Smooth muscle cell (in vitro differentiated cells): ENCODE data around the gene PHLPP2. TPM values are rescaled to one million over a fixed set of nuclear protein-coding genes. Genes with fewer than 3 reads are reported as not detected.

Experiments used
- DNase-seq: peaks from one replicate; lab custom pipeline; 2025; ENCODE audit not compliant: unreplicated experiment; lab: John Stamatoyannopoulos, UW
- H2AFZ ChIP-seq: fragments of 200-600 bp; sonication (generic); 2 replicates; pipeline ENCODE4 v1.6.0; 2016; ENCODE audit warnings: antibody characterized with exemption, low read depth, mild to moderate bottlenecking
- H3F3A ChIP-seq: fragments of 200-600 bp; sonication (generic); 2 replicates; pipeline ENCODE4 v1.6.0; 2017; ENCODE audit warnings: antibody characterized with exemption, low read depth
- H3K27ac ChIP-seq: fragments of 200-600 bp; sonication (generic); 2 replicates; pipeline ENCODE4 v1.5.1; 2016; ENCODE audit warnings: low read depth, mild to moderate bottlenecking
- H3K27me3 ChIP-seq: fragments of 200-600 bp; sonication (generic); 2 replicates; pipeline ENCODE4 v1.6.1; 2016; ENCODE audit warnings: low read depth, mild to moderate bottlenecking
- H3K36me3 ChIP-seq: fragments of 200-600 bp; sonication (generic); 2 replicates; pipeline ENCODE4 v1.5.1; 2016; ENCODE audit warnings: low read depth
- H3K4me1 ChIP-seq: fragments of 200-600 bp; sonication (generic); 2 replicates; pipeline ENCODE4 v1.5.1; 2016; ENCODE audit warnings: low read depth
- H3K4me2 ChIP-seq: fragments of 200-600 bp; sonication (generic); 2 replicates; pipeline ENCODE4 v1.6.0; 2016; ENCODE audit warnings: mild to moderate bottlenecking
- H3K4me3 ChIP-seq: fragments of 200-600 bp; sonication (generic); 2 replicates; pipeline ENCODE4 v1.5.1; 2016; ENCODE audit warnings: mild to moderate bottlenecking
- H3K79me2 ChIP-seq: fragments of 200-600 bp; sonication (generic); 2 replicates; pipeline ENCODE4 v1.6.0; 2016; ENCODE audit warnings: low read depth, mild to moderate bottlenecking
- H3K9ac ChIP-seq: fragments of 200-600 bp; sonication (generic); 2 replicates; pipeline ENCODE4 v1.6.0; 2016; ENCODE audit warnings: low read depth
- H3K9me3 ChIP-seq: fragments of 200-600 bp; sonication (generic); replicated peaks from 2 replicates; pipeline ENCODE4 v1.5.1; 2016; ENCODE audit warnings: low read depth
- H4K20me1 ChIP-seq: fragments of 200-600 bp; sonication (generic); 2 replicates; pipeline ENCODE4 v1.6.0; 2016; ENCODE audit warnings: low read depth
- WGBS: methylation state at CpG from one replicate; pipeline ENCODE4 v1.1.7; 2016; ENCODE audit warnings: low lambda C conversion rate; 5-methylcytosine and 5-hydroxymethylcytosine counted together
- polyA plus RNA-seq: library from polyadenylated mRNA; unstranded; fragments of >200 nt; fragmentation: Nextera tagmentation; extraction: Ambion mirVana; gene quantifications from 2 replicates; pipeline ENCODE4 v1.2.1, GENCODE V29; 2016
- total RNA-seq: library from RNA; depleted of rRNA; stranded (reverse); fragments of >200 nt; gene quantifications from 2 replicates; pipeline ENCODE4 v1.2.3, GENCODE V29; 2014
- TF ChIP-seq, protein P1 (sequence below): fragments of 200-600 bp; sonication (generic); IDR thresholded peaks from 2 replicates; pipeline ENCODE4 v1.5.1; 2017; ENCODE audit warnings: borderline replicate concordance, mild to moderate bottlenecking, antibody characterized with exemption; ENCODE audit not compliant: insufficient read depth, poor library complexity, severe bottlenecking

The PHLPP2 gene
- total and polyA plus RNA-seq, 2 experiments from 2014 or later = 2.3 to 5.3 TPM

DNA sequence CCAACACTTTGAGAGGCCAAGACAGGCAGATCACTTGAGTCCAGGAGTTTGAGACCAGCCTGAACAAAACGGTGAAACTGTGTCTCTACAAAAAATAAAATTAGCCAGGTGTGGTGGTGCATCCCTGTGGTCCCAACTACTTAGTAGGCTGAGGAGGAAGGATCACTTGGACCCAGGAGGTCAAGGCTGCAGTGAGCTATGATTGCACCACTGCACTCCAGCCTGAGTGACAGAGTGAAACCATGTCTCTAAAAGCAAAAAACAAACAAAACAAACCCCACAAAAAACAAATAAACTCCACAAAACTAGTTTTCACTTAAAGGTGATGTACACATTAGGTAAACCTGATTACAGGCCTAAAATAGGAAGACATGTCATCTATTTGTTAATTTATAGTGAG, 58.2 kb downstream of the PHLPP2 start:
- TF ChIP-seq, protein P1, sequence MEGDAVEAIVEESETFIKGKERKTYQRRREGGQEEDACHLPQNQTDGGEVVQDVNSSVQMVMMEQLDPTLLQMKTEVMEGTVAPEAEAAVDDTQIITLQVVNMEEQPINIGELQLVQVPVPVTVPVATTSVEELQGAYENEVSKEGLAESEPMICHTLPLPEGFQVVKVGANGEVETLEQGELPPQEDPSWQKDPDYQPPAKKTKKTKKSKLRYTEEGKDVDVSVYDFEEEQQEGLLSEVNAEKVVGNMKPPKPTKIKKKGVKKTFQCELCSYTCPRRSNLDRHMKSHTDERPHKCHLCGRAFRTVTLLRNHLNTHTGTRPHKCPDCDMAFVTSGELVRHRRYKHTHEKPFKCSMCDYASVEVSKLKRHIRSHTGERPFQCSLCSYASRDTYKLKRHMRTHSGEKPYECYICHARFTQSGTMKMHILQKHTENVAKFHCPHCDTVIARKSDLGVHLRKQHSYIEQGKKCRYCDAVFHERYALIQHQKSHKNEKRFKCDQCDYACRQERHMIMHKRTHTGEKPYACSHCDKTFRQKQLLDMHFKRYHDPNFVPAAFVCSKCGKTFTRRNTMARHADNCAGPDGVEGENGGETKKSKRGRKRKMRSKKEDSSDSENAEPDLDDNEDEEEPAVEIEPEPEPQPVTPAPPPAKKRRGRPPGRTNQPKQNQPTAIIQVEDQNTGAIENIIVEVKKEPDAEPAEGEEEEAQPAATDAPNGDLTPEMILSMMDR = no peak
- 96% methylated on average over 1 of the region's 1 CpG for WGBS
- Histone ChIP-seq H3K4me2 (no peak overlapping the region), H3K9me3 (no peaks in the 10 kb centered on the region), H3K27me3 (no peaks in the 10 kb centered on the region), H3K36me3 (peaks cover 28% of the 10 kb centered on the region), H3K9ac (no peak overlapping the region), H3K4me3 (no peak overlapping the region), H3K79me2 (no peaks in the 10 kb centered on the region), H3K27ac (no peak overlapping the region), H3K4me1 (no peaks in the 10 kb centered on the region), H4K20me1 (no peaks in the 10 kb centered on the region), H3F3A (no peaks in the 10 kb centered on the region), H2AFZ (no peak overlapping the region)
- DNase-seq = no peak

DNA sequence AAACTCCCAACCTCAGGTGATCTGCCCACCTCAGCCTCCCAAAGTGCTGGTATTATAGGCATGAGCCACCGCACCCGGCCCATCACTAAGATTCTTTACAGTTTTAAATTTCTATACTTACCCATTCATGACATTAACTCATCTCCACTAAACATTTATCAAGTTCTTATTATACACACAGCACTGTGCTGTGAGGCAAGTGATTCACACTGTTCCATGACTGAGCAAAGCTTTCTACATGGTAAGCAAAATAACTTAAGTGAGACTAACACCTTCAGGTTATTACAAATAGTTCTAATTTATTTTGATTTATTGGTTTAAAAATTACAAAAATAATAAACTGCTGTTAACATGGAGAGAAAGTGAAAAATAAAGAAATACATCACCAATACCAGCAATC, 65.0 kb downstream of the PHLPP2 start:
- no peaks in the 10 kb centered on the region for H4K20me1 ChIP-seq
- no peaks in the 10 kb centered on the region for H3F3A ChIP-seq
- H3K79me2 ChIP-seq = no peaks in the 10 kb centered on the region
- TF ChIP-seq, protein P1 = no peak
- no peaks in the 10 kb centered on the region for H3K4me1 ChIP-seq
- no peak overlapping the region for H3K4me2 ChIP-seq
- peaks cover 12% of the 10 kb centered on the region for H3K36me3 ChIP-seq
- no peak overlapping the region for H3K4me3 ChIP-seq
- H3K27ac ChIP-seq = no peak overlapping the region
- WGBS = 100% methylated on average over 2 of the region's 2 CpGs
- DNase-seq = no peak
- no peaks in the 10 kb centered on the region for H3K9me3 ChIP-seq
- H3K9ac ChIP-seq = no peak overlapping the region
- no peaks in the 10 kb centered on the region for H3K27me3 ChIP-seq
- no peak overlapping the region for H2AFZ ChIP-seq

DNA sequence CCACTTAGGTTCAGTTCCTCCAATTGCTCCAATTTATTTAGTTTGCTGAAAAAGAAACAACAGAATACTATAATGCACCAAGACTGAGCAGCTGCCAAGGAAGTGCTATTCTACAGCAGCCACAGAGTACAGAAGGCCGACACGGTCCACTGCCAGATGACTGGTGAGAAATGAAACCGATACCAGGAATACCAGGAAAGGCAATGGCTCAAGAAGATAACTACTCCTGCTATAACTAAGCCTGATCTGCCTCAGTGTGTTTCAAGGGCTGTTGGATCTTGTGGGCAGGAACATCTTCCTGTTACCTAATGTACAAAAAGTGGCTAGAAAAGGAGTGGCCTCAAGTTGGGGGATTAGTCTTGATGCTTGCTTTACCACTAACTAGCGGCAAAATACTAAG, 65.7 kb downstream of the PHLPP2 start:
- Histone ChIP-seq H2AFZ (no peak overlapping the region), H3K9ac (no peak overlapping the region), H3F3A (no peaks in the 10 kb centered on the region), H3K79me2 (no peaks in the 10 kb centered on the region), H3K27me3 (no peaks in the 10 kb centered on the region), H3K36me3 (peaks cover 11% of the 10 kb centered on the region), H3K9me3 (no peaks in the 10 kb centered on the region), H3K4me3 (no peak overlapping the region), H3K4me1 (no peaks in the 10 kb centered on the region), H3K4me2 (no peak overlapping the region), H3K27ac (no peak overlapping the region), H4K20me1 (no peaks in the 10 kb centered on the region)
- no peak for DNase-seq
- 95% methylated on average over 4 of the region's 4 CpGs for WGBS
- TF ChIP-seq, protein P1 = no peak

DNA sequence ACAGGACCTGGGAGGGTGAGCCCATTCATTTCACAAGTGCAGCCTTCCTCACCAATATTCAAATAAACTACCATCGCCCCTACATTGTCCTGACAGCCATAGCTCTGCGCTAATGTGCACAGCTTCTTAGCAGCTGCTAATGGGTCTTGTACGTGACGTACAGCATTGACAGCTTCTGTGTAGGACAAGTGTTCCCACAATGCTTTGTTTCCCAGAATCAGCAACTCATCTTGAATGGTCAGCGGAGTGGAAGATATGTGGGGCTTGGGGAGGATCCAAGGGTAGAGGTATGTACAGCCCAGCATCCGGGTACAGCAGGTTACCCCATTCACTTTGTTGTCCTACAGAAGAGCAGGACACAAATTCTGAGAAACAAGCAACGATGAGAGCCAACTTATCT, 74.8 kb downstream of the PHLPP2 start:
- no peak overlapping the region for H3K27ac ChIP-seq
- H3K9ac ChIP-seq = no peak overlapping the region
- no peak overlapping the region for H3K4me2 ChIP-seq
- no peaks in the 10 kb centered on the region for H4K20me1 ChIP-seq
- H3K4me3 ChIP-seq = no peak overlapping the region
- no peak overlapping the region for H2AFZ ChIP-seq
- H3K36me3 ChIP-seq = peaks cover 8% of the 10 kb centered on the region
- TF ChIP-seq, protein P1 = no peak
- no peak for DNase-seq
- no peaks in the 10 kb centered on the region for H3K79me2 ChIP-seq
- no peaks in the 10 kb centered on the region for H3K4me1 ChIP-seq
- no peaks in the 10 kb centered on the region for H3F3A ChIP-seq
- H3K9me3 ChIP-seq = no peaks in the 10 kb centered on the region
- WGBS = 96% methylated on average over 7 of the region's 7 CpGs
- no peaks in the 10 kb centered on the region for H3K27me3 ChIP-seq
